Kidney (tissue), 14 donors: ENCODE data around the gene THPO. TPM values are rescaled to one million over a fixed set of nuclear protein-coding genes. Genes with fewer than 3 reads are reported as not detected.

Experiments used
- DNase-seq, 5 donors: peaks; one replicate each; pipeline ENCODE4 v3.0.0-alpha.2; 2013 to 2020
- FAIRE-seq: peaks from 2 replicates; lab custom pipeline; 2012; peaks lifted over from hg19 to GRCh38; lab: Jason Lieb, UNC
- H3K27ac ChIP-seq, 2 donors: one replicate each; pipeline ENCODE4 v1.7.0; 2013; ENCODE audit warnings: low read depth in 2 of 2, low read length in 2 of 2, inconsistent platforms in 1 of 2
- H3K27me3 ChIP-seq: one replicate; pipeline ENCODE4 v1.7.1; 2013; ENCODE audit warnings: low read length, inconsistent platforms; ENCODE audit not compliant: control insufficient read depth, insufficient read depth
- H3K36me3 ChIP-seq, 3 donors: one replicate each; pipeline versions ENCODE4 v1.7.0 to v1.7.1; 2013; ENCODE audit warnings: low read length in 3 of 3, control low read depth in 1 of 3, inconsistent platforms in 1 of 3; ENCODE audit not compliant: insufficient read depth in 3 of 3, control insufficient read depth in 2 of 3
- H3K4me1 ChIP-seq, 3 donors: one replicate each; pipeline versions ENCODE4 v1.7.0 to v1.7.1; 2013; ENCODE audit warnings: low read length in 3 of 3, inconsistent platforms in 1 of 3, low read depth in 1 of 3; ENCODE audit not compliant: control insufficient read depth in 2 of 3, insufficient read depth in 2 of 3
- H3K4me3 ChIP-seq, 3 donors: one replicate each; pipeline versions ENCODE4 v1.7.0 to v1.8.1; 2013; ENCODE audit warnings: low read length in 3 of 3, control low read depth in 1 of 3, inconsistent platforms in 1 of 3
- H3K9ac ChIP-seq, 3 donors: one replicate each; pipeline versions ENCODE4 v1.7.0 to v1.7.1; 2013; ENCODE audit warnings: low read length in 3 of 3, control low read depth in 1 of 3, inconsistent platforms in 1 of 3
- H3K9me3 ChIP-seq, 3 donors: one replicate each; pipeline versions ENCODE4 v1.7.0 to v1.7.1; 2013; ENCODE audit warnings: low read length in 3 of 3, control low read depth in 1 of 3, inconsistent platforms in 1 of 3; ENCODE audit not compliant: control insufficient read depth in 2 of 3, insufficient read depth in 1 of 3
- CTCF ChIP-seq: IDR thresholded peaks from 3 replicates; pipeline ENCODE4 v1.5.1; 2012; ENCODE audit warnings: mild to moderate bottlenecking, moderate library complexity, borderline replicate concordance; ENCODE audit not compliant: insufficient read depth; ENCODE audit errors: extremely low read depth
- intact Hi-C: fragments of 100-400 bp; cut with DNase I; formaldehyde crosslinking; loops from one replicate; pipeline ENCODE4 v1.11.1; 2022
- polyA plus RNA-seq: library from polyadenylated mRNA; stranded (reverse); fragments of 350-450 nt; fragmentation: Illumina TruSeq; extraction: RNeasy Lipid Tissue Mini Kit (QIAGEN cat#74804); gene quantifications from one replicate; pipeline ENCODE4 v1.2.3, GENCODE V29; 2014; ENCODE audit warnings: low read depth, low replicate concordance; ENCODE audit not compliant: insufficient read depth
- total RNA-seq: library from RNA; stranded (reverse); fragmentation: NEBNext Ultra II Directional; extraction: Animal tissue kit (Norgen Biotek cat#: 25700); gene quantifications from one replicate; pipeline ENCODE4 v1.2.1, GENCODE V29; 2021
- donor health status: control.
- donor health status: control.
- donor health status: control.
- donor health status: control.
- donor health status: control.
- donor health status: DM: yes; HTN: yes; CAD: no.
- donor health status: Normal renal cell carcinoma (clear cell type).

THPO gene
- total and polyA plus RNA-seq, 2 donors from 2014 or later: 0.85 to 5.7 TPM

- Histone ChIP-seq H3K27ac (no peak overlapping the region), H3K36me3 (peaks cover 0 to 5% (median 4%) of the 10 kb centered on the region in 3 donors), H3K4me1 (peaks cover 0 to 13% (median 12%) of the 10 kb centered on the region in 3 donors), H3K27me3 (no peaks in the 10 kb centered on the region), H3K9ac (no peak overlapping the region), H3K9me3 (no peaks in the 10 kb centered on the region), H3K4me3 (no peak overlapping the region)
- intact Hi-C loops: no loop called here
- DNase-seq (peak in 2 of 5 donors; percentile 47 to 49), FAIRE-seq (no peak)
- TF ChIP-seq CTCF: no peak
These were observed 19.1 kb downstream of the THPO start for GRCh38 chr3:184358921-184359350.

GRCh38 chr3:184358124-184358767 is 19.8 kb downstream of the THPO start:
- H3K27ac ChIP-seq: no peak overlapping the region
- no peaks in the 10 kb centered on the region for H3K27me3 ChIP-seq
- no peak overlapping the region for H3K4me3 ChIP-seq
- H3K4me1 ChIP-seq: peaks cover 0 to 13% (median 12%) of the 10 kb centered on the region in 3 donors
- H3K9me3 ChIP-seq: no peaks in the 10 kb centered on the region
- FAIRE-seq (no peak), DNase-seq (peak in 1 of 5 donors; percentile 29)
- H3K36me3 ChIP-seq: peaks cover 0 to 5% (median 4%) of the 10 kb centered on the region in 3 donors
- intact Hi-C loops: no loop called here
- no peak overlapping the region for H3K9ac ChIP-seq
- no peak for TF ChIP-seq CTCF

GRCh38 chr3:184357248-184358123 is 20.5 kb downstream of the THPO start:
- FAIRE-seq: no peak
- no peak overlapping the region for H3K4me3 ChIP-seq

More at GRCh38 chr3:184357248-184358123, 20.5 kb downstream of the THPO start:
- intact Hi-C loops: no loop called here
- no peak for TF ChIP-seq CTCF
- Histone ChIP-seq H3K9me3 (no peaks in the 10 kb centered on the region), H3K36me3 (peaks cover 0 to 5% (median 4%) of the 10 kb centered on the region in 3 donors), H3K27me3 (no peaks in the 10 kb centered on the region), H3K9ac (no peak overlapping the region), H3K4me1 (peaks cover 0 to 13% (median 12%) of the 10 kb centered on the region in 3 donors), H3K27ac (no peak overlapping the region)
- DNase-seq: peak in 1 of 5 donors; percentile 64
